SK-N-SH treated with all-trans-retinoic acid at 6 μM for 48 hours (cell line): ENCODE data around the gene FANCL.

ENCODE experiments used
- ATAC-seq: fragments of 200-7000 bp; cut with Tn5 transposase; 3 replicates; pipeline ENCODE4 v1.9.1; 2020; ENCODE audit warnings: mild to moderate bottlenecking, moderate library complexity
- ARNTL ChIP-seq: fragments of 450-650 bp; formaldehyde crosslinking; IDR thresholded peaks from 2 replicates; pipeline ENCODE4 v1.5.0; 2020; ENCODE audit warnings: low read depth, mild to moderate bottlenecking, moderate library complexity, borderline replicate concordance
- BACH2 ChIP-seq: fragments of 250-450 bp; sonication (Bioruptor Pico); IDR thresholded peaks from 2 replicates; pipeline ENCODE4 v1.9.0; 2021; ENCODE audit warnings: mild to moderate bottlenecking, borderline replicate concordance
- CSDC2 ChIP-seq: fragments of 250-450 bp; sonication (Bioruptor Pico); IDR thresholded peaks from 2 replicates; pipeline ENCODE4 v1.5.0; 2020; ENCODE audit warnings: mild to moderate bottlenecking, moderate library complexity
- GLIS3 ChIP-seq: fragments of 250-450 bp; sonication (Bioruptor Pico); IDR thresholded peaks from 2 replicates; pipeline ENCODE4 v1.5.0; 2020; ENCODE audit warnings: mild to moderate bottlenecking, moderate library complexity
- ISL1 ChIP-seq: fragments of 250-450 bp; sonication (Bioruptor Pico); IDR thresholded peaks from 2 replicates; pipeline ENCODE4 v2.1.2; 2022; ENCODE audit warnings: mild to moderate bottlenecking, moderate library complexity
- PPARA ChIP-seq: fragments of 250-450 bp; sonication (Bioruptor Pico); IDR thresholded peaks from 2 replicates; pipeline ENCODE4 v1.5.0; 2020; ENCODE audit warnings: mild to moderate bottlenecking, borderline replicate concordance
- SNAI2 ChIP-seq: fragments of 250-450 bp; sonication (Bioruptor Pico); IDR thresholded peaks from 2 replicates; pipeline ENCODE4 v1.5.0; 2020; ENCODE audit warnings: mild to moderate bottlenecking, moderate library complexity
- TCF4 ChIP-seq: fragments of 250-450 bp; sonication (Bioruptor Pico); IDR thresholded peaks from 2 replicates; pipeline ENCODE4 v1.8.0; 2021; ENCODE audit warnings: mild to moderate bottlenecking, moderate library complexity, borderline replicate concordance
- TSHZ2 ChIP-seq: fragments of 250-450 bp; sonication (Bioruptor Pico); IDR thresholded peaks from 2 replicates; pipeline ENCODE4 v1.5.0; 2020; ENCODE audit warnings: mild to moderate bottlenecking, moderate library complexity
- ZC3H10 ChIP-seq: fragments of 250-450 bp; sonication (Bioruptor Pico); IDR thresholded peaks from 2 replicates; pipeline ENCODE4 v1.5.1; 2021; ENCODE audit warnings: mild to moderate bottlenecking, moderate library complexity
- ZFP3 ChIP-seq: fragments of 250-450 bp; sonication (Bioruptor Pico); IDR thresholded peaks from 2 replicates; pipeline ENCODE4 v1.5.0; 2020; ENCODE audit warnings: mild to moderate bottlenecking, moderate library complexity
- ZNF565 ChIP-seq: fragments of 450-650 bp; formaldehyde crosslinking; conservative IDR thresholded peaks from 2 replicates; pipeline ENCODE4 v1.5.0; 2020; ENCODE audit warnings: low read depth, mild to moderate bottlenecking, moderate library complexity
- ZNF70 ChIP-seq: fragments of 450-650 bp; formaldehyde crosslinking; IDR thresholded peaks from 2 replicates; pipeline ENCODE4 v1.5.0; 2020; ENCODE audit warnings: mild to moderate bottlenecking, moderate library complexity
- TF ChIP-seq, protein P1 (sequence below): fragments of 250-450 bp; sonication (Bioruptor Pico); IDR thresholded peaks from 2 replicates; pipeline ENCODE4 v1.8.0; 2020; ENCODE audit warnings: mild to moderate bottlenecking, moderate library complexity, borderline replicate concordance
- TF ChIP-seq, protein P2 (sequence below): fragments of 250-450 bp; sonication (Bioruptor Pico); IDR thresholded peaks from 2 replicates; pipeline ENCODE4 v1.5.1; 2021; ENCODE audit warnings: mild to moderate bottlenecking, moderate library complexity
- TF ChIP-seq, protein P3 (sequence below): fragments of 250-450 bp; sonication (Bioruptor Pico); IDR thresholded peaks from 2 replicates; pipeline ENCODE4 v1.5.1; 2020; ENCODE audit warnings: low read depth, mild to moderate bottlenecking, moderate library complexity

The FANCL gene

GRCh38 chr2:58207189-58207588 is 33.9 kb downstream of the FANCL start (continued):
- TF ChIP-seq ZC3H10 (no peak), ARNTL (CRISPR knock-in tag) (no peak), ZFP3 (no peak), ISL1 (CRISPR knock-in tag) (no peak), BACH2 (CRISPR knock-in tag) (no peak)
- TF ChIP-seq, protein P1, sequence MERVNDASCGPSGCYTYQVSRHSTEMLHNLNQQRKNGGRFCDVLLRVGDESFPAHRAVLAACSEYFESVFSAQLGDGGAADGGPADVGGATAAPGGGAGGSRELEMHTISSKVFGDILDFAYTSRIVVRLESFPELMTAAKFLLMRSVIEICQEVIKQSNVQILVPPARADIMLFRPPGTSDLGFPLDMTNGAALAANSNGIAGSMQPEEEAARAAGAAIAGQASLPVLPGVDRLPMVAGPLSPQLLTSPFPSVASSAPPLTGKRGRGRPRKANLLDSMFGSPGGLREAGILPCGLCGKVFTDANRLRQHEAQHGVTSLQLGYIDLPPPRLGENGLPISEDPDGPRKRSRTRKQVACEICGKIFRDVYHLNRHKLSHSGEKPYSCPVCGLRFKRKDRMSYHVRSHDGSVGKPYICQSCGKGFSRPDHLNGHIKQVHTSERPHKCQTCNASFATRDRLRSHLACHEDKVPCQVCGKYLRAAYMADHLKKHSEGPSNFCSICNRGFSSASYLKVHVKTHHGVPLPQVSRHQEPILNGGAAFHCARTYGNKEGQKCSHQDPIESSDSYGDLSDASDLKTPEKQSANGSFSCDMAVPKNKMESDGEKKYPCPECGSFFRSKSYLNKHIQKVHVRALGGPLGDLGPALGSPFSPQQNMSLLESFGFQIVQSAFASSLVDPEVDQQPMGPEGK (CRISPR knock-in tag), result no peak

- ATAC-seq, result no peak
- TF ChIP-seq SNAI2 (CRISPR knock-in tag) (no peak), ISL1 (CRISPR knock-in tag) (no peak), ZC3H10 (no peak)
- TF ChIP-seq, protein P2, sequence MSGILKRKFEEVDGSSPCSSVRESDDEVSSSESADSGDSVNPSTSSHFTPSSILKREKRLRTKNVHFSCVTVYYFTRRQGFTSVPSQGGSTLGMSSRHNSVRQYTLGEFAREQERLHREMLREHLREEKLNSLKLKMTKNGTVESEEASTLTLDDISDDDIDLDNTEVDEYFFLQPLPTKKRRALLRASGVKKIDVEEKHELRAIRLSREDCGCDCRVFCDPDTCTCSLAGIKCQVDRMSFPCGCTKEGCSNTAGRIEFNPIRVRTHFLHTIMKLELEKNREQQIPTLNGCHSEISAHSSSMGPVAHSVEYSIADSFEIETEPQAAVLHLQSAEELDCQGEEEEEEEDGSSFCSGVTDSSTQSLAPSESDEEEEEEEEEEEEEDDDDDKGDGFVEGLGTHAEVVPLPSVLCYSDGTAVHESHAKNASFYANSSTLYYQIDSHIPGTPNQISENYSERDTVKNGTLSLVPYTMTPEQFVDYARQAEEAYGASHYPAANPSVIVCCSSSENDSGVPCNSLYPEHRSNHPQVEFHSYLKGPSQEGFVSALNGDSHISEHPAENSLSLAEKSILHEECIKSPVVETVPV (CRISPR knock-in tag), result no peak
Observed at GRCh38 chr2:58206785-58207184, 34.3 kb downstream of the FANCL start.

GRCh38 chr2:58204195-58204959 is 36.7 kb downstream of the FANCL start:
- no peak for TF ChIP-seq ZNF70 (CRISPR knock-in tag)
- no peak for TF ChIP-seq PPARA
- no peak for TF ChIP-seq ARNTL (CRISPR knock-in tag)
- TF ChIP-seq ISL1 (CRISPR knock-in tag), result 0 out of 2 replicates have a peak, but pooled peaks have one; percentile 12
- TF ChIP-seq, protein P1 (CRISPR knock-in tag), result no peak
- TF ChIP-seq, protein P2 (CRISPR knock-in tag), result no peak
- ATAC-seq, result no peak

DNA sequence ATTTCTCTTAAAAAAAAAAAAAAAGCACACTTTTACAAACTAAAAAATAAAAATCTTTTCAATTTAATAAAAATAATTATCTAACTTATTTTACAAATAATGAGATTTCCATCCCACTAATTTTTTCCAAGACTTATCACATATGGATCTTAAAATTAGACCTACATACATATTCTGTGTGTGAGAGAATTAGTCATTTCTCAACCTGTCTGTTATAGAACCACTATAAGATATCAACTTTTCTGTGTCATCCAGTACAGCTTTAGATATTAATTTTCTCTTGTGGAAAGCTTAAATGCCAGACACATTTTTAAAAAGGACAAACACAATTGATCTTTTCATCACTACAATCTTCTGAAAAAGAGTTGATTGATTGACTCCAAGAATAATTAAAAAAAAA is 38.1 kb downstream of the FANCL start:
- TF ChIP-seq ARNTL (CRISPR knock-in tag) (no peak), TCF4 (CRISPR knock-in tag) (no peak), SNAI2 (CRISPR knock-in tag) (no peak), ZNF565 (no peak), GLIS3 (CRISPR knock-in tag) (no peak), TSHZ2 (CRISPR knock-in tag) (no peak), ZNF70 (CRISPR knock-in tag) (no peak), CSDC2 (CRISPR knock-in tag) (no peak)
- TF ChIP-seq, protein P3, sequence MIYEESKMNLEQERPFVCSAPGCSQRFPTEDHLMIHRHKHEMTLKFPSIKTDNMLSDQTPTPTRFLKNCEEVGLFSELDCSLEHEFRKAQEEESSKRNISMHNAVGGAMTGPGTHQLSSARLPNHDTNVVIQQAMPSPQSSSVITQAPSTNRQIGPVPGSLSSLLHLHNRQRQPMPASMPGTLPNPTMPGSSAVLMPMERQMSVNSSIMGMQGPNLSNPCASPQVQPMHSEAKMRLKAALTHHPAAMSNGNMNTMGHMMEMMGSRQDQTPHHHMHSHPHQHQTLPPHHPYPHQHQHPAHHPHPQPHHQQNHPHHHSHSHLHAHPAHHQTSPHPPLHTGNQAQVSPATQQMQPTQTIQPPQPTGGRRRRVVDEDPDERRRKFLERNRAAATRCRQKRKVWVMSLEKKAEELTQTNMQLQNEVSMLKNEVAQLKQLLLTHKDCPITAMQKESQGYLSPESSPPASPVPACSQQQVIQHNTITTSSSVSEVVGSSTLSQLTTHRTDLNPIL (CRISPR knock-in tag), result no peak
- ATAC-seq, result no peak
